K562 (cell line): Measurements from ENCODE around the gene SHF. TPM values are rescaled to one million over a fixed set of nuclear protein-coding genes. Genes with fewer than 3 reads are reported as not detected.

ENCODE experiments used
- CBX5 ChIP-seq: IDR thresholded peaks from 2 replicates; pipeline ENCODE4 v1.6.1; 2014; ENCODE audit warnings: low read depth, borderline replicate concordance
- DIDO1 ChIP-seq: fragments of 450-650 bp; IDR thresholded peaks from 2 replicates; pipeline ENCODE4 v1.6.1; 2016; ENCODE audit warnings: low read depth, missing biosample characterization, missing genetic modification characterization
- EHMT2 ChIP-seq: fragments of 450-650 bp; IDR thresholded peaks from 2 replicates; pipeline ENCODE4 v1.6.1; 2018; ENCODE audit warnings: antibody characterized with exemption
- ETV5 ChIP-seq: sonication (generic); formaldehyde crosslinking; IDR thresholded peaks from 2 replicates; pipeline ENCODE4 v1.4.0; 2020; ENCODE audit warnings: low read depth, mild to moderate bottlenecking, missing genetic modification reagents
- FOSL1 ChIP-seq: fragments of 200-800 bp; sonication (Bioruptor generic); conservative IDR thresholded peaks from 2 replicates; pipeline ENCODE4 v1.6.1; 2016; ENCODE audit warnings: missing genetic modification characterization, missing compliant biosample characterization
- KDM1A ChIP-seq, 2 experiments: fragments of 450-650 bp; IDR thresholded peaks; 2 replicates each; pipeline ENCODE4 v1.6.1; 2016; ENCODE audit warnings: mild to moderate bottlenecking in 2 of 2
- MLLT1 ChIP-seq, 2 experiments: fragments of 450-650 bp; IDR thresholded peaks; 2 replicates each; pipeline ENCODE4 v1.6.1; 2016
- MTA3 ChIP-seq: fragments of 450-650 bp; formaldehyde crosslinking; IDR thresholded peaks from 2 replicates; pipeline ENCODE4 v1.6.1; 2017; ENCODE audit warnings: mild to moderate bottlenecking, borderline replicate concordance
- RBM22 ChIP-seq: fragments of 200-400 bp; formaldehyde crosslinking; IDR thresholded peaks from 2 replicates; pipeline ENCODE4 v1.6.1; 2018; ENCODE audit warnings: low read length, low read depth; ENCODE audit not compliant: poor library complexity, severe bottlenecking
- SMARCA5 ChIP-seq: fragments of 450-650 bp; IDR thresholded peaks from 2 replicates; pipeline ENCODE4 v1.6.1; 2016
- THAP12 ChIP-seq: fragments of 250-450 bp; sonication (Bioruptor Pico); IDR thresholded peaks from 2 replicates; pipeline ENCODE4 v1.9.0; 2021; ENCODE audit warnings: mild to moderate bottlenecking, inconsistent platforms
- ZNF395 ChIP-seq: fragments of 200-800 bp; sonication (Bioruptor generic); IDR thresholded peaks from 2 replicates; pipeline ENCODE4 v1.6.1; 2017; ENCODE audit warnings: missing genetic modification characterization, missing compliant biosample characterization
- ZNF583 ChIP-seq: fragments of 250-450 bp; sonication (Bioruptor Pico); IDR thresholded peaks from 2 replicates; pipeline ENCODE4 v1.4.0; 2020
- ZNF707 ChIP-seq: fragments of 250-450 bp; sonication (Bioruptor Pico); conservative IDR thresholded peaks from 2 replicates; pipeline ENCODE4 v1.8.0; 2022; ENCODE audit warnings: inconsistent platforms, mild to moderate bottlenecking, moderate library complexity
- polyA plus RNA-seq, 8 experiments: library from polyadenylated mRNA; depleted of rRNA in 4 of 8; stranded (reverse) in 5 of 8; unstranded in 3 of 8; fragments of >200 nt; fragmentation: Nextera tagmentation in 2 of 8; fragmentation: Illumina TruSeq in 1 of 8; extraction: Ambion mirVana in 2 of 8; extraction: Trizol in 1 of 8; gene quantifications; 2 replicates each; pipeline versions ENCODE4 v1.2.1 to v1.2.3, GENCODE V29; 2011 to 2014; ENCODE audit warnings: inconsistent platforms in 1 of 8, missing spikeins in 1 of 8
- total RNA-seq, 7 experiments: library from RNA; depleted of rRNA in 6 of 7; stranded (reverse); fragments of >200 nt in 6 of 7; fragmentation: Illumina TruSeq in 2 of 7; extraction: Trizol in 2 of 7; gene quantifications; 2 replicates each; pipeline versions ENCODE4 v1.2.1 to v1.2.3, GENCODE V29; 2011 to 2021; ENCODE audit warnings: low replicate concordance in 1 of 7
- TF ChIP-seq, protein P1 (sequence below): fragments of 250-450 bp; sonication (Bioruptor Pico); IDR thresholded peaks from 2 replicates; pipeline ENCODE4 v1.6.1; 2021; ENCODE audit warnings: mild to moderate bottlenecking
- TF ChIP-seq, protein P2 (sequence below): fragments of 250-450 bp; sonication (Bioruptor Pico); IDR thresholded peaks from 2 replicates; pipeline ENCODE4 v1.8.0; 2021; ENCODE audit warnings: borderline replicate concordance, mild to moderate bottlenecking, moderate library complexity; ENCODE audit not compliant: poor library complexity, severe bottlenecking
- TF ChIP-seq, protein P3 (sequence below): fragments of 250-450 bp; sonication (Bioruptor Pico); IDR thresholded peaks from 2 replicates; pipeline ENCODE4 v1.5.0; 2020; ENCODE audit warnings: mild to moderate bottlenecking, borderline replicate concordance
- TF ChIP-seq, protein P4 (sequence below): fragments of 450-650 bp; formaldehyde crosslinking; conservative IDR thresholded peaks from 2 replicates; pipeline ENCODE4 v1.4.0; 2022; ENCODE audit warnings: mild to moderate bottlenecking, missing genetic modification characterization

Gene SHF
- total and polyA plus RNA-seq, 9 of the 15 experiments (the other 6 are each of a cell fraction or from before 2014, with no cell fraction given): 0.51 to 2.2 (median 0.85) TPM; not detected in 2

DNA sequence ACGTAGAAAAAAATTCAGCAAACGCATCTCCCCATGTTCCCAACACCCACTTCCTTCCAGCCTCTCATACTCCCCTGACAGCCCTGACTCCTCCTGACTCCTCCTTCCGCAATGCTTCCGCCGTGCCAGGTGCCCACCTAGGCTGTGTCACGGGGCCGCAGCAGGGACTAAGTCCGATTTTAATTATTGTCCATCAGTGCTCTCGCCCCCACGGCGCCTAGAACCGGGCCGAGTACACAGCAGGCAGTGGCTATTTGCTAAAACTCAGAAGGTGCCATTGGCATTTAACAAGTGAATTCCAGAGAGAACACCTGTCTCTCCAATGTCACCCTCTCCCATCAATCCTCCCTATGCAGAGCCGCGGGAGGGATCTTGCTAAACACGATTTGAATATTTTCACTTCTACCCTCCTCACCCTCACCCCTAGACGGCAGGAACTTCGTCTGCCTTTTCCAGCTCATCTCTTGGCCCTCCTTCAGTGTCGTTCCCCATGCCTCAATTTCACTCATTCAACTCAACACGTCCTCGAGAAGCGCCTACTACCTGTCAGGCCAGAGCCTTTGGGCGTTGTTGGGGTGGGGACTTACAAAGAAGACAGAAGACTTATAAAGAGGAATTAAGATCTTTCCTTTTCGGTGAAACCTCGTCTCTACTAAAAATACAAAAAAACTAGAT lies 11.5 kb upstream of the SHF start (continued):
- TF ChIP-seq, protein P1, sequence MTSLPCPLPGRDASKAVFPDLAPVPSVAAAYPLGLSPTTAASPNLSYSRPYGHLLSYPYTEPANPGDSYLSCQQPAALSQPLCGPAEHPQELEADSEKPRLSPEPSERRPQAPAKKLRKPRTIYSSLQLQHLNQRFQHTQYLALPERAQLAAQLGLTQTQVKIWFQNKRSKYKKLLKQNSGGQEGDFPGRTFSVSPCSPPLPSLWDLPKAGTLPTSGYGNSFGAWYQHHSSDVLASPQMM (CRISPR knock-in tag): no peak
- TF ChIP-seq ZNF583 (no peak), EHMT2 (0 out of 2 replicates have a peak, but pooled peaks have one; percentile 9), CBX5 (no peak), THAP12 (CRISPR knock-in tag) (no peak), FOSL1 (no peak), MLLT1 (IDR thresholded peaks at IDR 0.05) (peak in 1 of 2 experiments; percentile 21; a peak in 1 of 4 replicates), ZNF395 (CRISPR knock-in tag) (no peak), ZNF707 (CRISPR knock-in tag) (no peak), ETV5 (CRISPR knock-in tag) (no peak), DIDO1 (no peak), KDM1A (IDR thresholded peaks at IDR 0.05) (peak in 1 of 2 experiments; percentile 36; a peak in 1 of 4 replicates), MTA3 (no peak), RBM22 (no peak), SMARCA5 (0 out of 2 replicates have a peak, but pooled peaks have one; percentile 1)
- TF ChIP-seq, protein P2, sequence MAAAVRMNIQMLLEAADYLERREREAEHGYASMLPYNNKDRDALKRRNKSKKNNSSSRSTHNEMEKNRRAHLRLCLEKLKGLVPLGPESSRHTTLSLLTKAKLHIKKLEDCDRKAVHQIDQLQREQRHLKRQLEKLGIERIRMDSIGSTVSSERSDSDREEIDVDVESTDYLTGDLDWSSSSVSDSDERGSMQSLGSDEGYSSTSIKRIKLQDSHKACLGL (CRISPR knock-in tag): no peak
- TF ChIP-seq, protein P3, sequence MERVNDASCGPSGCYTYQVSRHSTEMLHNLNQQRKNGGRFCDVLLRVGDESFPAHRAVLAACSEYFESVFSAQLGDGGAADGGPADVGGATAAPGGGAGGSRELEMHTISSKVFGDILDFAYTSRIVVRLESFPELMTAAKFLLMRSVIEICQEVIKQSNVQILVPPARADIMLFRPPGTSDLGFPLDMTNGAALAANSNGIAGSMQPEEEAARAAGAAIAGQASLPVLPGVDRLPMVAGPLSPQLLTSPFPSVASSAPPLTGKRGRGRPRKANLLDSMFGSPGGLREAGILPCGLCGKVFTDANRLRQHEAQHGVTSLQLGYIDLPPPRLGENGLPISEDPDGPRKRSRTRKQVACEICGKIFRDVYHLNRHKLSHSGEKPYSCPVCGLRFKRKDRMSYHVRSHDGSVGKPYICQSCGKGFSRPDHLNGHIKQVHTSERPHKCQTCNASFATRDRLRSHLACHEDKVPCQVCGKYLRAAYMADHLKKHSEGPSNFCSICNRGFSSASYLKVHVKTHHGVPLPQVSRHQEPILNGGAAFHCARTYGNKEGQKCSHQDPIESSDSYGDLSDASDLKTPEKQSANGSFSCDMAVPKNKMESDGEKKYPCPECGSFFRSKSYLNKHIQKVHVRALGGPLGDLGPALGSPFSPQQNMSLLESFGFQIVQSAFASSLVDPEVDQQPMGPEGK (CRISPR knock-in tag): no peak
- TF ChIP-seq, protein P4, sequence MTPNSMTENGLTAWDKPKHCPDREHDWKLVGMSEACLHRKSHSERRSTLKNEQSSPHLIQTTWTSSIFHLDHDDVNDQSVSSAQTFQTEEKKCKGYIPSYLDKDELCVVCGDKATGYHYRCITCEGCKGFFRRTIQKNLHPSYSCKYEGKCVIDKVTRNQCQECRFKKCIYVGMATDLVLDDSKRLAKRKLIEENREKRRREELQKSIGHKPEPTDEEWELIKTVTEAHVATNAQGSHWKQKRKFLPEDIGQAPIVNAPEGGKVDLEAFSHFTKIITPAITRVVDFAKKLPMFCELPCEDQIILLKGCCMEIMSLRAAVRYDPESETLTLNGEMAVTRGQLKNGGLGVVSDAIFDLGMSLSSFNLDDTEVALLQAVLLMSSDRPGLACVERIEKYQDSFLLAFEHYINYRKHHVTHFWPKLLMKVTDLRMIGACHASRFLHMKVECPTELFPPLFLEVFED (CRISPR knock-in tag): no peak
